ENCODE measurements around the gene SMAP1.
"Not testable (repeated sequence)": the region's sequence is repeated elsewhere in the genome, so short reads cannot be mapped to it uniquely, and the experiment has no call there.

Gene SMAP1

DNA sequence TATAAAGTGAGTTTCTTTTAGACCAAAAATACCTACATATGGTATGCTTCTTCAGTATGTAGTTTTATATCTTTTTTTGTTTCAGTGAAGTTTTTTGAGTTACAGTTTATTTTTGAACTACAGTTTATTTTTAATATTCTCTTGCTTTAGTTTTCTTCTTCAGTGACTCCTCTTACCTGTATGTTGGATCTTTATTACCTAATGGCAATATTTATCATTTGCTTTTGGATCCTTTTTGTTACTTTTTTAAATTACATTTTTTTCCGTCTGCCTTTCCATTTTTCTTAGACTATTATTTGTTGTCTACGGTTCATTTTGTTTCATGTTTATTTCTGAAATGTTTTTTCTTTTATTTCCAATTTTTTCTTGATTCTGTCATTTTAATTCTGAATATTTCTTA, 71.9 kb downstream of the SMAP1 start:
- DNase-seq (ENCODE audit: low read depth in 2 of 2): no peak

DNA sequence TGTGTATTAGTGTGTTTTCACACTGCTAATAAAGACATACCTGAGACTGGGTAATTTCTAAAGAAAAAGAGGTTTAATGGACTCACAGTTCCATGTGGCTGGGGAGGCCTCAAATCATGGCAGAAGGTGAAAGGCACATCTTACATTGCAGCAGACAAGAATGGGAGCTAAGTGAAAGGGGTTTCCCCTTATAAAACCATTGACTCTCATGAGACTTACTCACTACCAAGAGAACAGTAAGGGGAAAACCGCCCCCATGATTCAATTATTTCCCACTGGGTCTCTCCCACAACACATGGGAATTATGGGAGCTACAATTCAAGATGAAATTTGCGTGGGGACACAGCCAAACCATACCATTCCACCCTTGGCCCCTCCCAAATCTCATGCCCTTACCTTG, 73.1 kb downstream of the SMAP1 start:
- not testable (repeated sequence) for DNase-seq (ENCODE audit: low read depth in 2 of 2)

DNA sequence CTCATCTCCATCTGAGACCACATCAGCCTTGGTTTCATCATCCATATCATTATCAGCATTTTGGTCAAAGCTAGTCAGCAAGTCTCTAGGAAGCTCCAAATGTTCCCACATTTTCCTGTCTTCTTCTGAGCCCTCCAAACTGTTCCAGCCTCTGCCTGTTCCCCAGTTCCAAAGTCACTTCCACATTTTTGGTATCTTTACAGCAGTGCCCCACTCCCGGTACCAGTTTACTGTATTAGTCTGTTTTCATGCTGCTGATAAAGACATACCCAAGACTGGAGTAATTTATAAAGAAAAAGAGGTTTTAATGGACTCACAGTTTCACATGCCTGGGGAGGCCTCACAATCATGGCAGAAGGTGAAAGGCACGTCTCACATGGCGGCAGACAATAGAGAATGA, 74.8 kb downstream of the SMAP1 start:
- DNase-seq (ENCODE audit: low read depth in 2 of 2): not testable (repeated sequence)

DNA sequence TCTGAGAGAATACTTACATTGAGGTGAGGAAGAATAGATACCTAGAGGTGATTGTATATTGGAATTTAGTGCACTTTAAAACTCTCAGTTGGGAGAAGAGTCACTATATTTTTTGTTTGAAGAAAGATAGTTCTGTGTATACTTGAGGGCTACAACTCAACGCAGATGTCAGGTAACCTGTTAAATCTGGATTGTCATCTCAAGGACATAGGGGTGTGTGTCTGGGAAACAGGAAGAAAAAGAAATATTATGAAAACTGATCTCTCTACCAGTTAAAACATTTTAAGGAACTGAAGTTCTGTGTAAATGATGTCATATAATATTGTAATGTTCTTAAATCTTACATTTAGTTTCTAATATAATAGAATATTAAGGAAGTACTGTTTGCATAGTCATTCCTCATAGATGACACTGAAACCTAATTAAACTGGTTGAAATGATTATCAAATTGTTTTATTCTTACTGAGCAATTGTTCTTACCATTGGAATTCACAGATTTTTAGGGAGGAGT, 86.2 kb downstream of the SMAP1 start:
- DNase-seq (ENCODE audit: low read depth in 2 of 2): no peak

DNA sequence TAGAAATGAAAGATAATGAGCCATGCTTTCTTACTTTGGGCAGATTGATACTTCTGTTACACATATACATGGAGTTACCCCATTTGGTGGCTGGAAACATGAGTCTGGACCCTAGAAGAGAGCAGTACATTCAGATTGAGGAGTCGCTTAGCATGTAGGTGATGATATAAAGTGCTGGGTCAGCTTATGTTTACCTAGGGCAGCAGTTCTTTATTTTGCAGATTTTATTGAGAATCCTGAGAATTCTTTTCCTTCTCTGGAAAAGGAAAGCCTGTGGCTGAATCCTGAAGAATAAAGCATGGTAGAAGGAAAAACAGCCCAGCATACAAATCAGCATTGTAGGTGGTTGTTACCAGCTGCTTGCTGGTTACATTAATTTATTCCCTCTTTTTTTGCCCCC, 91.2 kb downstream of the SMAP1 start:
- DNase-seq (ENCODE audit: low read depth in 2 of 2): no peak

DNA sequence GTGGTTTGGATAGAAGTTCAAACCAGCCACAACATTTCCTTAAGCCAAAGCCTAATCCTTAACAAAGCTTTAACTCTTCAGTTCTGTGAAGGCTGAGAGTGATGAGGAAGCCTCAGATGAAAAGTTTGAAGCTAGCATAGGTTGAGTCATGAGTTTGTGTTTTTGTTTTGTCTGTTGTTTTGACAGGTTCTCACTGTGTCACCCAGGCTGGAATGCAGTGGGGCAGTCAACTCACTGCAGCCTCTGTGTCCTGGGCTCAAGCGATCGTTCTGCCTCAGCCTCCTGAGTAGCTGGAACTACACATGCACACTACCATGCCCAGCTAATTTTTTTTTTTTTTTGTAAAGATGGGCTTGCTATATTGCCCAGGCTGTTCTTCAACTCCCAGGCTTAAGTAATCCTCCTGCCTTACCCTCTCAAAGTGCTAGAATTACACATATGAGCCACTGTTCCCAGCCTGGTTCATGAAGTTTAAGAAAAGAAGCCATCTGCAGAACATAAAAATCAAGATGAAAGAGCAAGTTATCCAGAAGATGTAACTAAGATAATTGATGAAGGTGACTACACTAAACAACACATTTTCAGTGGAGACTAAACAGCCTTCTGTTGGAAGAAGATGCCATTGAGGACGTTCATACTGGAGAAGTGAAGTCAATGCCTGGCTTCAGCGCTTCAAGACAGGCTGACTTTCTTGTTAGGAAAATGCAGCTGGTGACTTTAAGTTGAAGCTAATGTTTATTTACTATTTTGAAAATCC, 96.2 kb downstream of the SMAP1 start:
- DNase-seq (ENCODE audit: low read depth in 2 of 2): no peak

DNA sequence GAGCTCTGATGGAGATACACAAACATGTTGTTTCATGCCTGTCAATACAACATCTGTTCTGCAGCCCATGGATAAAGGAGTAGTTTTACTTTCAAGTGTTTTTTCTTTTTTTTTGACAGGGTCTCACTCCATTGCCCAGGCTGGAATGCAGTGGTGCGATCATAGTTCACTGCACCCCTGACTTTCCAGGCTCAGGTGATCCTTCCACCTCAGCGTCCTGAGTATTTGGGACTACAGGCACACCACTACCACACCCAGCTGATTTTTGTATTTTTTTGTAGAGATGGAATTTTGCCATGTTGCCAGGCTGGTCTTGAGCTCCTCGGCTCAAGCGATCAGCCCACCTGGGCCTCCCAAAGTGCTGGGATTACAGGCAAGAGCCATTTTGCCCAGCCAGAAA, 97.0 kb downstream of the SMAP1 start:
- DNase-seq (ENCODE audit: low read depth in 2 of 2): no peak

DNA sequence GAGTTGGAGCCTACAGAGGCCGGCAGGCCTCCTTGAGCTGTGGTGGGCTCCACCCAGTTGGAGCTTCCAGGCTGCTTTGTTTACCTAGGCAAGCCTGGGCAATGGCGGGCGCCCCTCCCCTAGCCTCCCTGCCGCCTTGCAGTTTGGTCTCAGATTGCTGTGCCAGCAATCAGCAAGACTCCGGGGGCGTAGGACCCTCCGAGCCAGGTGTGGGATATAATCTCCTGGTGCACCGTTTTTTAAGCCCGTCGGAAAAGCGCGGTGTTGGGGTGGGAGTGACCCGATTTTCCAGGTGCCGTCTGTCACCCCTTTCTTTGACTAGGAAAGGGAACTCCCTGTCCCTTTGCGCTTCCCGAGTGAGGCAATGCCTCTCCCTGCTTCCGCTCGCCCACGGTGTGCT, 103.7 kb downstream of the SMAP1 start:
- DNase-seq (ENCODE audit: low read depth in 2 of 2): not testable (repeated sequence)

DNA sequence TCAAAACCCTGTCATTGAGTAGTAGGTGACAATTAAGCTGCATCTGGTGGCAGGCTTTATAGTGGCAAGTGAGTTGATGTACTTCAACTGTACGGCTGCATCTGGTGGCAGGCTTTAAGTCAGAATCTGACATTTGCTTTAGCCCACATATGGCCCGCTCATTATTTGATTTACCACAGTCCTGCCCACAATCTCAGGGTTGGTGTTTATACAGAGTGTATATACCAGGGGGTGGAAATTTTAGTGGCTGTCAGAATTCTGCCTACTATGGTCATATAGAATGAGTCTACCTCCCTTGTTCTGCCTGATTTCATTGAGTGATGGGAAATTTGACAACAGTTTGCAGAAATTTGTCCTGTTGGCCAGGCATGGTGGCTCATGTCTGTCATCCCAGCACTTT, 112.3 kb downstream of the SMAP1 start:
- no peak for DNase-seq (ENCODE audit: low read depth in 2 of 2)

DNA sequence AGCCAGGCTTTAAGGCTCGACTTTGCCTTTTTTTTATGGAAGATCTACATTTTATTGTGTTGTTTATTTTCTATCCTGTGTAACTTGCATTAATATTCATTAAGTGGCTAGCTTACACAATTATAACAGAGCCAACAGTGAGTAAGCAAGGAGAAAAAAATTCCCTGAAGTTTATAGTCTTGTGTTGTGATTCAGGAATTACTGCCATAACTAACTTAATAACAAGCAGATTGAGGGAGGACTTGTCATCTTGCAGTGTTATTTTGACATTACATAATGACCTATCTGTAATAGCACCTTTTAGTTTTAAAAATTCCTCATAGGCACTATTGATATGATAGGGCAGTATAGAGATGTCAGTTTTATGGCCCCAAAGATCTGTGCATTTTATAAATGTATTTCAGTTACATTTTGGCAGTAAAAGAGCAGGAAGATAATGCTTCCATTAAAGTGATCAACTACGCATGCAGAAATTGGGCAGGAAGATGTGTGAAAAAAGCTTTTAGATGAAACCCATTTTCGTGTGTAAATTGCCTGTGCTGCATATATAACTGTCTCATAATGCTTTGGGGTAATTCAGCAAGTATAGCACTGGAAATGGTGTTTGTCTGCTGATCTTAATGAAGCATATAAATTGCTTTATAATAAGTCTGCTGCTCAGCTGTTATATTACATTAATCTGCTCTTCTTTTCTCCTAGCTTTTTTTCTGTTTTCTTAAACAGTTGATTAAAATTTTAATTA, 123.0 kb downstream of the SMAP1 start:
- DNase-seq (ENCODE audit: low read depth in 2 of 2): no peak

DNA sequence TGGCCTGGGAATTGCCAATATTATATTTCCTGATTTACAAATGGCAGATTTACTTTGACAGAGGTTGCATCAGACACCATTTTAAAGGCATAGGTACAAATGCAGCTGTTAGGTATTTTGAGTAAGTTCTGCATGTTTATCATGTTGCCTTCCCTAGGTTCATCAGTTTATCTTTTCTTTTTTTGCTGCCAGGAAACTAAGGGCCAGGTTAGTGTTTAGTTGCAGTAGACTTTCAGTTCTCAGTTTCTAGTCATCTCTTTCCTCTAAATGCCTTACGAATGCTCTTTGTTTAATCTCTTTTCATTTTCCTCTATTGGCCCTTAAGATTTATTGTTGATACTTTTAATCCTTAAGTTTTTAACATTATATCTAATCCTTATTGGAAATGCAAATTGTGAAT, 129.9 kb downstream of the SMAP1 start:
- DNase-seq (ENCODE audit: low read depth in 2 of 2): no peak

DNA sequence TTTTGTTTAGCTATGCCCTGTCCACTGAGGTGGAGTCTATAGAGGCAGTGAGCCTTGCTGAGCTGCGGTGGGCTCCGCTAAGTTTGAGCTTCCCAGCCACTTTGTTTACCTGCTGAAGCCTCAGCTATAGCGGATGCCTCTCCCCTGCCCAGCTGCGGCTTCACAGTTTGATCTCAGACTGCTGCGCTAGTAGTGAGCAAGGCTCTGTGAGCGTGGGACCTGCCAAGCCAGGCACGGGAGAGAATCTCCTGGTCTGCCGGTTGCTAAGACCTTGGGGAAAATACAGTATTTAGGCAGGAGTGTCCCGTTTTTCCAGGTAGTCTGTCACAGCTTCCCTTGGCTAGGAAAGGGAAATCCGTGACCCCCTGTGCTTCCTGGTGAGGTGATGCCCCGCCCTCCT, 138.4 kb downstream of the SMAP1 start:
- DNase-seq (ENCODE audit: low read depth in 2 of 2): no peak

DNA sequence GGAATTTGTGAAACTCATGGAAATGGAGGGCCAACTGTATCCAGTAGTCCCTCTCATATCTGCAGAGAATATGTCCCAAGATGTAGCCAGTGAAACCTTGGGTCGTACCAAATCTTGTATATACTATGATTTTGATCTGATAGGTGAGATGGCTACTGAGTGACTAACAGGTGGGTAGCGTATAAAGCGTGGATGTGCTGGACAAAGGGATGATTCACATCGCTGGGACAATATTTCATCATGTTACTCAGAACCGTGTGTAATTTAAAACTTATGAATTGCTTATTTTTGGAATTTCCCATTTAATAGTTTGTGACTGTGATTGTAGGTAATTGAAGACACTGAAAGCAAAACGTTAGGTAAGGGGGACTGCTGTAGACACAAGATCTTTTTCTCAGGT, 144.1 kb downstream of the SMAP1 start:
- DNase-seq (ENCODE audit: low read depth in 2 of 2): no peak

DNA sequence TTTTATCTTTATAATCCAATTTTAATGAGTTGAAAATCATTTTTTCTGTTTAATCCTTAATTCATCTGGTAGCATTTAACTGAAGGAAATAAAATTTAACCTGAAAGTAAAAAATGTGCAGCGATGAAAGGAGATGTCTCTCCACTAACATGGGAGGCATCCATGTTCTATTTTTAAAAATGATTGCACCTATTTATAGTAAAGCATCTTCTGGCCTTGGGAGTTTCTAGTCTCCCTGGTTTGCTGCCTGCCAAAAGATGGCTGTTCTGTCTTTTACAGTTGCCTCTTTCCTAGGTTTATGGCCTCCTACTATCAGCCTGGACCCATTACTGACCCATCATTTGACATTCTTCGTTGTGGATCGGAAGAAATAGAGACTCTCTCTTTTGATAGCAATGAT, 146.2 kb downstream of the SMAP1 start:
- DNase-seq (ENCODE audit: low read depth in 2 of 2): no peak

DNA sequence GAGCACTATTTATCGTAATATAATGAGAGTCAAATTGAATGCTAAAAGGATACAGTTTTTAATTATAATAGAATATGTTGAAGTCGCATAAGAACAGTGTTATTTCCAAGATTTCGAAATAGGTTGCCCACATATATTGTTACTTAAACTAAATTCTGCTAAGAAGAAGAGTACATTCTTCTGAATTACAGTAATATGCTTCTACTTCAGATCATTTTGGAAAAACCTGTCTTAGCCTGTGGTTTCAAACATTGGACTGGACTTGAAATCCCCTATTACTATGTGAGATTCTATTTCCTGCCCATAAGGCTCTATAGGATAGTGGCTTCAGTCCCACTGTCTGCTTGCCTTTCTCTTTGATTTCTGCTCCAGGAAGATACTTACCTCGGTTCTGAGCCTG, 152.0 kb downstream of the SMAP1 start:
- DNase-seq (ENCODE audit: low read depth in 2 of 2): no peak

DNA sequence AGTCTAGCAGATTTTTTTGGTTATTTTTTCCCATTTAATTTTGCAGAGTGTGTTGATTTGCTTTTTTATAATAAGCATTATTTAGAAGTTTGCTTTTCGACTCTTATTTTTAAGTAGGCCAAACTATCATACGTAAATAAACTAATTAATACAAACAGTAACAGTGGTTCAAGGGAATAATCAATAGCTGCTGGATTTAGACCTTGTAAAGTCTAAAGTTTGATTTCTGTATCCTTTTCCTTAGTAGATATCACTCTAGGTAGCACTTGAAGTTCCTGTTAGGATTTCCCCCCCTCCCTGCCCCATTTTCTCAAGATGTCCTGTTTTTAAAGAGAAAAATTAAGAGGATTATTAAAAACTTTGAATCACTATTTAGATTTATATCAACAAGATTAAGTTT, 153.1 kb downstream of the SMAP1 start:
- no peak for DNase-seq (ENCODE audit: low read depth in 2 of 2)

DNA sequence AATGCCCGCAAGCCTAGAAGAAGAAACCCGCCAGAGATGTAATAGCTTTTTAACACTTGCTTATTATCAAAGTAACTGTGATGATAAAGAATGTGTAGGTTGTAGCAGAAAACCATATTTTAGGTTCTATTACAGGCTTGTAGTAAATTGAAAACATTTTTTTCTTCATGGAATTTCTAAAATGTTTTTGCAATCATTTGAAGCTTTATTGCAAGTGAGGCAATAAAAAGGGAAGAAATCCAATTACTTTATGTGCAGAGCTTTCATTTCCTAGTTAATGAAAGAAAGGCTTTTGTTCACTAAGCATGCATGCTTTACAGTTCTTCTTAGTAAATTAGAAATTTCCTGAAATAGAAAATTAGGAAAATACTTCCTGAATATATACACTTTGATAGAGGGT, 154.1 kb downstream of the SMAP1 start:
- no peak for DNase-seq (ENCODE audit: low read depth in 2 of 2)

DNA sequence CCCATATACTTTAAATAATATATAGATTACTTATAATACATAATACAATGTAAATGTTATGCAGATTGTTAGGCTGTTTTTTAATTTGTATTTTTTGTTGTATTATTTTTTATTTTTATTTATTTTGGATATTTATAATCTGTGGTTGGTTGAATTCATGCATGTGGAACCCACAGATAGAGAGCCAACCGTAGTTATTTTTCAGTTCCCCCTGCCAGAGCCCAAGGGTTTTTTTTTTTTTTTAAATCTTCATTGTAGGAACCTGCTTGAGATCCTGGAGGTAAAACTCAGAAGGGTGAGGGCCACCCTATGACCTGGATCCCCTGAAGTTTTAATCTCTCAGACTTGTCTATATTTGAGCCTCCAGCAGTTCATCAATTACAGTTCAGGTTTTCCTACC, 156.0 kb downstream of the SMAP1 start:
- DNase-seq (ENCODE audit: low read depth in 2 of 2): no peak

DNA sequence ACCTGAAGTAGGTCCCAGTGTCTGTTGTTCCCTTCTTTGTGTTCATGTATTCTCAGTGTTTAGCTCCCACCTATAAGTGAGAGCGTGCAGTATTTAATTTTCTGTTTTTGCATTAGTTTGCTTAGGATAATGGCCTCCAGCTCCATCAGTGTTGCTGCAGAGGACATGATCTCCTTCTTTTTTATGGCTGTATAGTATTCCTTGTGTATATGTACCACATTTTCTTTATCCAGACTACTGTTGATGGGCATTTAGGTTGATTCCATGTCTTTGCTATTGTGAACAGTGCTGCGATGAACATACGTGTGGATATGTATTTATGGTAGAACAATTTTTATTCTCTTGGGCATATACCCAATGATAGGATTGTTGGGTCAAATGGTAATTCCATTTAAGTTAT, 163.7 kb downstream of the SMAP1 start:
- DNase-seq (ENCODE audit: low read depth in 2 of 2): no peak

DNA sequence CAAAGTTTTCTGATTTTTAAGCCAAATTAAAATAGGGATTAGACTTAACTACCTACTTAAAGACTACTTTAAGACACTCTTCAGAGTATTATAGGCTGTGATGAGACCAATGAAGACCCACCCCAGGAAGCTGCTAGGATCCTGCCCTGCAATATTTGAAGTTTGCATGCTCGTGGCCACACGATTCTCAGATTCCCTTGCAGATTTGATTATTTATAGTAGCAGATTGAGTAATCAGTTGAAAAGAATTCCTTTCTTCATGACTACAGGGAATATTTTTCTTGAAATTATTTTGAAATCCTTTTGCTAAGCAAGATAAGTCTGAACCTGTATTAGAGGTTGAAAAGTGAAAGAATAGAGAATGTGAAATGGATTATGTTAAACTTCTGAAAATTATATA, 166.8 kb downstream of the SMAP1 start:
- no peak for DNase-seq (ENCODE audit: low read depth in 2 of 2)

DNA sequence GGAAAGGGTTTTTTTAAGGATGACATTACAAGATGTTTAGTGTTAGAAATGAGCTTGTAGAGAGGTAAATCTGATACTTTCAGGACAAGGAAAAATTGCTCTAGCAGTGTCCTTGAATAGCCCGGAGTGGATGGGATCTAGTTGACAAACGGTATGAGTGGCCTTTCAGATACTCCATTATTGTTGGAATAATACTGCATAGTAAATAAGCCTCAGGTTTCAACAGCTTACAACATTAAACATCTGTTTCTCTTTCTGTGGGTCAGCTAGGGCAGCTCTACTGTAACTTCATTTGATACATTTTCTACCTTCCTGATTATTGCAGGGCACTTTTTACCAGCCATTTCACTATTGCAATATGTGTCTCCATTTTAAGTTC, 171.2 kb downstream of the SMAP1 start:
- no peak for DNase-seq (ENCODE audit: low read depth in 2 of 2)

DNA sequence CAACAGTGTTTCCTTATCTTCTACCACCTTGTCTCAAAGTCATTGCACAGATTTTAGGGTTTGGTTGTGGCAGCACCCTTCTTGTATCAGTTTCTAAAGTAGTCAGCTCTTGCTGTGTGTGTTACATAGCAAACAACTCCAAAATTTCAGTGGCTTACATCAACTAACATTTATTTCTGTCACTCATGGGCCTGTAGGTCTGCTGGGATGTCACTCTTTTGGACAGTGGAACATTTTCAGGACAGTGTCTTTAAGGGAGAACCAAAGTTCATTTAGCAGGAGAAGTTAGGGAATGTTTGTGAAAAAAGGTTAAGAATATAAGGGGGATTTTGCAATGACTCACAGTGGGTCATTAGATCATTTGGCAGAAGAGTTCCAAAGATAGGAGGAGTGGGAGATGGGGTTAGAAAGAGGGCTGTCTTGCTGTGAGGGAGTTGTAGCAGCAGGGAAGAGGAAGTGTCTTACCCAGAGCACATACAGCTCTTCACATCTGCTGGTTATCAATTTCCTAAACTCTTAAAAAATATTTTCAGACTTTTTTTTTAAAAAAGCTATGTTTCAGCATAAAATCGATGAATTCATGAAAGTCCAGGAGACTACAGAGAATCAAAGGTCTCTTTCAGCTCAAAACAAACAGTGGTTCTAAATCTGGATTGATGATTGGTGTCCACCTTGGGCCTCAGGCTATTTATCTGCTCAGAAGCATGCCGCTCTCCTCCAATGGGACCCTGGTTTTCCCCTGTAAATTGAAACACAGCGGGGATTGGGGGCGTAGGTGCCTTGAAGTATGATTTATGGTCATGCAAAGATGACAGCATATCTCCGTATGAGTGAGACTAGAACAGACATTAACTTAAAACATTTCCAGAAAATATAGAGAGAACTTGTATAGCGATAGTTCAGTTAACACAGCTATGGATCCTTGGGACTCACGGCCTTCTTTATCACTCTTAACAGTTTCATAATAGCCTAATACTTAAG, 171.9 kb downstream of the SMAP1 start:
- no peak for DNase-seq (ENCODE audit: low read depth in 2 of 2)
